ENCODE measurements around the gene TST. TPM values are rescaled to one million over a fixed set of nuclear protein-coding genes. Genes with fewer than 3 reads are reported as not detected.

The TST gene
- polyA plus RNA-seq, 1 donor (not counting 4 experiments of a cell fraction or from before 2014, with no cell fraction given) = 19.9 TPM

GRCh38 chr22:36985211-36985889 is 33.9 kb downstream of the TST start:
- no peak for FAIRE-seq
- H4K20me1 ChIP-seq (ENCODE audit: control insufficient read depth, extremely low read depth, insufficient read depth, low read length) = no peaks in the 10 kb centered on the region
- H3K79me2 ChIP-seq (ENCODE audit: control insufficient read depth, insufficient read depth, low read length) = no peaks in the 10 kb centered on the region
- H3K4me2 ChIP-seq (ENCODE audit: control insufficient read depth, extremely low read depth, insufficient read depth, low read depth, low read length) = no peak overlapping the region
- H3K27ac ChIP-seq (ENCODE audit: control insufficient read depth, insufficient read depth, low read length) = no peak overlapping the region
- no peak overlapping the region for H3K4me3 ChIP-seq (ENCODE audit: control insufficient read depth in 2 of 3, extremely low read depth in 1 of 3, insufficient read depth in 2 of 3, low read depth in 1 of 3, low read length in 3 of 3)
- TF ChIP-seq EZH2 (IDR thresholded peaks at IDR 0.05; ENCODE audit: low read length) (no peak), CTCF (optimal IDR thresholded peaks at IDR 0.05 in 1 of 3, IDR thresholded peaks at IDR 0.05 in 1 of 3, conservative IDR thresholded peaks at IDR 0.05 in 1 of 3; ENCODE audit: extremely low read depth in 1 of 3, insufficient read depth in 2 of 3, low read length in 3 of 3) (no peak)
- DNase-seq (ENCODE audit: low read depth, low spot score) = no peak
- peaks cover 3% of the 10 kb centered on the region for H3K9me3 ChIP-seq (ENCODE audit: control insufficient read depth, low read depth, low read length)
- dilution Hi-C loops (cut with MboI; ENCODE audit: extremely low pct_ligation_motif_present, low sequenced_read_pairs) = no loop called here
- no peaks in the 10 kb centered on the region for H3K4me1 ChIP-seq (ENCODE audit: control insufficient read depth, extremely low read depth, insufficient read depth, low read length)
- peaks cover 4% of the 10 kb centered on the region for H3K27me3 ChIP-seq (ENCODE audit: control insufficient read depth, extremely low read depth, insufficient read depth, low read length)
- H3K9me1 ChIP-seq (ENCODE audit: control insufficient read depth, extremely low read depth, insufficient read depth, low read length) = no peaks in the 10 kb centered on the region
- no peak overlapping the region for H2AFZ ChIP-seq (ENCODE audit: control insufficient read depth, low read length)
- no peaks in the 10 kb centered on the region for H3K36me3 ChIP-seq (ENCODE audit: control insufficient read depth in 2 of 2, extremely low read depth in 1 of 2, insufficient read depth in 2 of 2, low read length in 2 of 2)
- H3K9ac ChIP-seq (ENCODE audit: control insufficient read depth, extremely low read depth, insufficient read depth, low read length) = no peak overlapping the region

GRCh38 chr22:36982136-36982535 is 37.1 kb downstream of the TST start:
- dilution Hi-C loops (cut with MboI; ENCODE audit: extremely low pct_ligation_motif_present, low sequenced_read_pairs) = no loop called here

More at GRCh38 chr22:36982136-36982535, 37.1 kb downstream of the TST start:
- H3K9me1 ChIP-seq (ENCODE audit: control insufficient read depth, extremely low read depth, insufficient read depth, low read length) = no peaks in the 10 kb centered on the region
- DNase-seq (ENCODE audit: low read depth, low spot score) (no peak), FAIRE-seq (no peak)
- H3K9ac ChIP-seq (ENCODE audit: control insufficient read depth, extremely low read depth, insufficient read depth, low read length) = no peak overlapping the region
- H3K4me1 ChIP-seq (ENCODE audit: control insufficient read depth, extremely low read depth, insufficient read depth, low read length) = peaks cover 4% of the 10 kb centered on the region
- H3K27me3 ChIP-seq (ENCODE audit: control insufficient read depth, extremely low read depth, insufficient read depth, low read length) = peaks cover 2% of the 10 kb centered on the region
- no peaks in the 10 kb centered on the region for H3K79me2 ChIP-seq (ENCODE audit: control insufficient read depth, insufficient read depth, low read length)
- H3K9me3 ChIP-seq (ENCODE audit: control insufficient read depth, low read depth, low read length) = peaks cover 3% of the 10 kb centered on the region
- no peak overlapping the region for H2AFZ ChIP-seq (ENCODE audit: control insufficient read depth, low read length)
- TF ChIP-seq EZH2 (IDR thresholded peaks at IDR 0.05; ENCODE audit: low read length) (no peak), CTCF (optimal IDR thresholded peaks at IDR 0.05 in 1 of 3, IDR thresholded peaks at IDR 0.05 in 1 of 3, conservative IDR thresholded peaks at IDR 0.05 in 1 of 3; ENCODE audit: extremely low read depth in 1 of 3, insufficient read depth in 2 of 3, low read length in 3 of 3) (no peak)
- H3K4me2 ChIP-seq (ENCODE audit: control insufficient read depth, extremely low read depth, insufficient read depth, low read depth, low read length) = no peak overlapping the region
- H4K20me1 ChIP-seq (ENCODE audit: control insufficient read depth, extremely low read depth, insufficient read depth, low read length) = no peaks in the 10 kb centered on the region
- no peaks in the 10 kb centered on the region for H3K36me3 ChIP-seq (ENCODE audit: control insufficient read depth in 2 of 2, extremely low read depth in 1 of 2, insufficient read depth in 2 of 2, low read length in 2 of 2)
- H3K4me3 ChIP-seq (ENCODE audit: control insufficient read depth in 2 of 3, extremely low read depth in 1 of 3, insufficient read depth in 2 of 3, low read depth in 1 of 3, low read length in 3 of 3) = no peak overlapping the region
- H3K27ac ChIP-seq (ENCODE audit: control insufficient read depth, insufficient read depth, low read length) = no peak overlapping the region
